GM21447 (cell line): ENCODE measurements around the gene EXOSC2.
A peak's percentile ranks its signal among the peaks of the same experiment; 100 is the strongest.

Experiments used
- ATAC-seq: cut with Tn5 transposase; IDR thresholded peaks from one replicate; pipeline ENCODE4 v1.9.1; 2021; ENCODE audit not compliant: unreplicated experiment

EXOSC2 gene

DNA sequence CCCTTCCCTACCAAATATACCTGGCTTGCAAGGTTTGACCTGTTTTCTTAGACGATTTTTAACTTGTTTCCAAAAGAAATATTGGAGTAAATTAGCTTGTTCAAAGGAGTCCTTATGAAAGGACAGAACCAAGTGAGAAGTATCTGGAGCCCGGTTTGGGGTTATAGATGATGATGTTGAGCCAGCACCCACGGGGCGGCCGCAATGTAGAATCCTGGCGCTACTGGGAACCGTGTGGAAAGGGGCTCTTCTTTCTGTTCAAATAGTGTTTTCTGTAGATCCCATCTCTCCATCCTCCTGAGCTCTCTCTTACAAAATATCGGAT is 517 bp upstream of the EXOSC2 start:
- ATAC-seq, result no peak

GRCh38 chr9:130694205-130694604 is 625 bp downstream of the EXOSC2 start:
- ATAC-seq, result no peak

DNA sequence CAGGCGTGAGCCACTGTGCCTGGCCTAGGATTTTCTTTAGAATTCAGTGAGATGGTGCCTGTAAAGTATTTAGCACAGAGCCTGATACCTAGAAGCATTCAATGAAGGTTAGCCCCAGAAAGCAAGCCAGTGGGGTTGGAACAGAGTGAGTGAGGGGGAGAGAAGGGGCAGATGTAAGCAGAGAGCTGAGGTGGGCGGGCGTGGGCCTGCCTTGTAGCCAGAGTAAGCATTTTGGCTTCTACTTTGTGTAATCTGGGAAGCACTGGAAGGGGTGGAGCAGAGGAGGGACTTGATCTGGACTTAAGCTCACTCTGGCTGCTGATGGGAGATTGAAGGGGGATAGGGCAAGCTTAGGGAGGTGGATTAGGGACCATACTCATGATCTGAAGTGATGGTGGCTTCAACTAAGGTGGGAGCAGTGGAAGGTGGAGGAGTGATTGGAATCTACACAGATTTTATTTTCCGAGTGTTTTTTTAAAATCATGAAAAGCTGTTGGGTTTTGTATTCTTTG is 2.6 kb downstream of the EXOSC2 start:
- ATAC-seq, result no peak

DNA sequence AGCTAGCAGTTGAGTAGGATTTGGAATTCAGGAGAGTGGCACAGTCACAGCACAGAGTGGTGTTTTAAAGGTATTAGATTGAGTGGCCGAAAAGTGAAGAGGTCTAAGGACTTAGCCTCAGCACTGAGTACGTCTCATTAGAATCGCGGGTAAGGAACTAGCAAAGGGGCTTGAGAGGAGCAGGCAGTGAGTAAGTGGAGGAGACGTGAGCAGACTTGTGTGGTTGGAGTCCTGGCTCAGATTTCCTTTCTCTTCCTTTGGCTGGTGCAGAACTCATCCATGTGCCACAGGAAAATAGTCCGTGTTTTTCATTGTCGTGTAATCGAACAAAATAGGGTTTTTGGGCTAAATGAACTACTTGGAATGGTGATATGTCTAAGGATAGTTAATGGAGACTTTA is 3.4 kb downstream of the EXOSC2 start:
- no peak for ATAC-seq

DNA sequence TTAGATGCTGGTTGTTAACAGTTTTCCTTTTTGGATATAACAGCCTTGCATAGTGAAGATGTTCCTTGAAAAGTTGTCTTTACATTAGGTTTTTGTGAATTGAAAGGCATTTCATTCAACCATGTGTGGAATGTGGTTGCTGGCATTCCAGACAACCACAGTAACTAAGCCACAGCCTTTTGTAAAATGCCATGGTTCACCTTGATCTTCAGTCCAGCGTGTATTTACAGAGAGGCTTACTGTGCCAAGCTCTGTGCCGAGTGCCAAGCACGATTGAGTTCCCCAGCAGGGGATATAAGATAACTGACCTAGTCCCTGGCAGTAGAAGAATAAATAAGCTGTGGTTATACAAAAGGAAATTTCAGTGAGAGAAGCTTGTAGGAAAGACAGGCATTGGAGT is 4.9 kb downstream of the EXOSC2 start:
- no peak for ATAC-seq

GRCh38 chr9:130699047-130699446 is 5.5 kb downstream of the EXOSC2 start:
- no peak for ATAC-seq

- no peak for ATAC-seq
These were observed 7.8 kb downstream of the EXOSC2 start for GRCh38 chr9:130701059-130702022.

DNA sequence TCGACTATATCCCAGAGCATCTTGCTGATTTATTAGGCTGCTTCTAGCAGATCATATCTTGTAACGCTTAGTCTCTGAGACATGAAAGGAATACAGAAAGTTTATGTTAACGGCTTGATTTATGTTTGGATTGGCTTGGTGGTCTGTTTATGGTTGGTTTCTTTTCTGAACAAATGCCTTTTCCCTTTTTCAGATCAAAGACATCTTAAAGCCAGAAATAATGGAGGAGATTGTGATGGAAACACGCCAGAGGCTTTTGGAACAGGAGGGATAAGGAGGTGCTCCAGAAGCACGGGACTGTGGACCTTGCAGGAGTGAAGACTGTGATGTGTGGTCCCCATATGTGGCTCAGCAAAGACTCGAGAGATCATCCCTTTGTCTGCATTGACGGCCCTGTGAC is 9.9 kb downstream of the EXOSC2 start:
- no peak for ATAC-seq

DNA sequence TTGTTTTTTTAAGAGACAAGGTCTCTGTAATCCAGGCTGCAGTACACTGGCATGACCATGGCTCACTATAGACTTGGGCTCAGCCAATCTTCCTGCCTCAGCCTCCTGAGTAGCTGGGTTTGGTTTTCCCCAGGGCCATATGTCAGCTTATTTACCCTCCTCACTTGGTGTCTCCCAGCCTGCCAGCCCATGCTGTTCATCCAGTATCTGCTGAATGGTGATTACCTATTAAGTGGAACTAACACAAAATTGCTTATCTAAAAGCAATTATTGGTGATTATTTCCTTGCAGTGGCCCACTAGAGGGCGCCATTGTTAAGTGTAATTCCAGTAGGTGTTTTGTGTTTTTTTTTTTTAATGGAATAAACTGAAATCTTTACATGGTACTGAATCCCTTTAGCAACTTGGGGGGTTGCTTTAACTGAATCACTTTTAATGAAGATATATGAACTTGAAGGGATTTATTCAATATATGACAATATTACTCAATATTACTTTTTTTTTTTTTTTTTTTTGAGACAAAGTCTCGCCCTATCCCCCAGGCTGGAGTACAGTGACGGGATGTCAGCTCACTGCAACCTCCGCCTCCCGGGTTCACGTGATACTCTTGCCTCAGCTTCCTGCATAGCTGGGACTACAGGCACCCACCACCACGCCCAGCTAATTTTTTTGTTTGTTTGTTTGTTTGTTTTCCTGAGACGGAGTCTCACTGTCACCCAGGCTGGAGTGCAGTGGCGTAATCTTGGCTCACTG is 13.8 kb downstream of the EXOSC2 start:
- ATAC-seq, result no peak

- no peak for ATAC-seq
These were observed 17.3 kb downstream of the EXOSC2 start for GRCh38 chr9:130710822-130711352.

DNA sequence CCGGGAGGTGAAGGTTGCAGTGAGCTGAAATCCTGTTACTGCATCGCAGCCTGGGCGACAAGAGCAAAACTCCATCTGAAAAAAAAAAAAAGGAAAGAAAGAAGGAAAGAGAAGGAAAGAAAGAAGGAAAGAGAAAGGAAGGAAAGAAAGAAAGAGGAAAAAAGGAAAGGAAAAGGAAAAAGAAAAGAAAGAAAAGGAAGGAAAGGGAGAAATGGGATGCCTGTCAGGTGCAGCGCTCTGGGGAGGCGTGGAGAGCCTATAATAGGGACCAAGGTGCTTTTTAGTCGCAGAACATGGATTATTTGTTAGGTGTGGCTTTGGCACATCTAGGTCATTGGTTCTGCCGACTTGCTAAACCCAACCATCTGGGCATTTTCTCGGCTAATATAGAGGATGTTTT is 17.9 kb downstream of the EXOSC2 start:
- ATAC-seq, result no peak

DNA sequence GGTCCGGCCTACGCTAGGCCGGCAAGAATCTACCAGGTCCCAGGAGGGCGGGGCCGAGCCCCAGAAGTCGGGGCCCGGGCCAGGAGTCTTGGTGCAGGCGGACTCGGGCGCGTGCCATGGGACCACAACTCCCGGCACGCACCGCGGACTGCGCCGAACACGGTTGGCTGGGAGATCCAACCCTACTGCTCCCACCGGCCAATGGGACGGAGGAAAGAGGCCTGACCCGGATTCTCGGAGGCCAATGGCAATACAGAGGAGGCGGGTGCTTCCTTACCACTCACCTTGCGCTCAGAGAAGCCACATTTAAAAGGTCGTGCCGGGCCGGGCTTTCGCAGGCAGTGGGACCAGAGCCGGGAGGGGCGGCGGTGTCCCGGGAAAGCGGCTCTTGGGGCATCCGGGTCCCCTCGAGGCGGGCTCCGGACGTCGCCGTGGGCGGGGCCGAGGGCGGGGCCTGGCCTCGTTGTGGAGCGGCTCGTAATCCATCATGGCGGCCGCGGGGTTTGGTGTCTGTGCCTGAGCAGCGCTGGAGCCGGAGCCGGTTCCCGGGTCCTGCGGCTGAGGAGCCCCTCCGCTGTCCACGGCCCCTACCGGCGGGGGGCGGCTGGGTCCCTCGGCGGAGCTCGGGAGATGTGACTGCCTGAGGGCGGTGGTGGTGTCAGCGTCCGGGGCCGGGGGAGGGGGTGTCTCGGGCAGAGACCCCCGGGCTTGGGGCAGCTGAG is 19.1 kb downstream of the EXOSC2 start:
- ATAC-seq, result peak; percentile 94

- ATAC-seq, result peak; percentile 7
These were observed 19.8 kb downstream of the EXOSC2 start for GRCh38 chr9:130713286-130713960.

GRCh38 chr9:130714586-130715110 is 21.1 kb downstream of the EXOSC2 start:
- no peak for ATAC-seq

GRCh38 chr9:130715270-130715669 is 21.7 kb downstream of the EXOSC2 start:
- no peak for ATAC-seq

GRCh38 chr9:130718562-130718961 is 25.0 kb downstream of the EXOSC2 start:
- no peak for ATAC-seq

- no peak for ATAC-seq
These were observed 27.2 kb downstream of the EXOSC2 start for GRCh38 chr9:130720762-130721161.

DNA sequence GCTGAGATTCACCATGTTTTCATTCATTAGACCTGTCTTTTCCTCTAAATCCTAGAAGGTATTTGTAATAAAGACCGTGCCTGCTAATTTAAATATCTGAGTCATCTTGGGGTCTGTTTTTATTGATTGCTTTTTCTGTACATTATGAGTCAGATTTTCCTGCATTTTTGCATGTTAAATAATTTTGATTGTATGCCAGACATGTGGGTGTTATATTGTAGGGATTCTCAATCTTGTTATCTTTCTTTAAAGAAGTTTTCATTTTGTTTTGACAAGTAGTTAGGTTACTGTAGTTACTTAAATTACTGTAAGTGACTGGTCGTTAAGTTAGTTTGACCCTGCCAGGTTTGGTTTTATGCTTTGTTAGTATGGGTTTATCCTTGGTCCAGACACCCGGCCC is 35.1 kb downstream of the EXOSC2 start:
- no peak for ATAC-seq

DNA sequence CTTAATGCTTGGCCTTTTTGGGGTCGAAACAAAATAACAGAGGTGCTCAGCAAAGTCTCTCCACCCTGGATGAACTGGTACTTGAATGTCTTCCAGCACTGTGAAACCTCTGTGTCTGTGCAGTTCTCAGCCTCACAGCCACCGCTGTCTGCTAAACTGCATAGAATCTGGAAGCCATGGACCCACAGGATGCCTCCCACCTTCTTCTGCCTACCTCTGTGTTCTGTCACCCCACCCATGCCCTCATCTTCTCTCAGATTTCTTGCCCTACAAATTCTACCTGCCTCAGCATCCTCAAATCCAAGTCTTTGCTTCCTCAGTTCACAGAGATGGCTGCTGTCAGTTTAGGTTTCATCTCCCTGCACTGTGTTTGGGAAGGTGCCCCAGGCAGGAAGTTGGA is 35.6 kb downstream of the EXOSC2 start:
- no peak for ATAC-seq

- ATAC-seq, result no peak
These were observed 37.8 kb downstream of the EXOSC2 start for GRCh38 chr9:130731355-130731754.
